OCI-M1 (cell line): ENCODE data around the gene KLRC3.
"Not testable (repeated sequence)": the region's sequence is repeated elsewhere in the genome, so short reads cannot be mapped to it uniquely, and the experiment has no call there.

Experiments used
- DNase-seq: peaks from one replicate; lab custom pipeline; 2025; lab: John Stamatoyannopoulos, UW

Gene KLRC3

GRCh38 chr12:10400829-10401228, 19.6 kb downstream of the KLRC3 start:
- DNase-seq, result peak; percentile 35

GRCh38 chr12:10398168-10398567, 22.2 kb downstream of the KLRC3 start:
- no peak for DNase-seq

DNA sequence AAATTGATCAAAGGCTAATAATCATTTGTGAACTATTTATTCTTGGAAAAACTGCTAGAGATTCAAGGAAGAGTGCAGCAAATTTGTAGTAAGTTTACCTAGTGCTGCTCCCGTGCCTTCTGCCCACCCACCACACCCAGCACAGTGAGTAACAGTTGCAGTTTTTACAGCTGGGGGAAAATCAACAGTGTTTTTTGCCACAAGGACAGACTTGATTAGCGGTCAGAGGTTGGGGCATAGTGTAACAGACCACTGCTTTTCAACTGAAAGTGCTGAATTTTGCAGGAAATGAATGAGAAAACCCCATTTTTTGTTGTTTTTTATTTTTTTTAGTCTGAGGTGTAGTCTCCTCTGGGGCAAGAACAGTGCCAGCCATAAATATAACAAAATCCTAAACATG, 23.1 kb downstream of the KLRC3 start:
- DNase-seq, result no peak

GRCh38 chr12:10396176-10396575, 24.2 kb downstream of the KLRC3 start:
- not testable (repeated sequence) for DNase-seq

DNA sequence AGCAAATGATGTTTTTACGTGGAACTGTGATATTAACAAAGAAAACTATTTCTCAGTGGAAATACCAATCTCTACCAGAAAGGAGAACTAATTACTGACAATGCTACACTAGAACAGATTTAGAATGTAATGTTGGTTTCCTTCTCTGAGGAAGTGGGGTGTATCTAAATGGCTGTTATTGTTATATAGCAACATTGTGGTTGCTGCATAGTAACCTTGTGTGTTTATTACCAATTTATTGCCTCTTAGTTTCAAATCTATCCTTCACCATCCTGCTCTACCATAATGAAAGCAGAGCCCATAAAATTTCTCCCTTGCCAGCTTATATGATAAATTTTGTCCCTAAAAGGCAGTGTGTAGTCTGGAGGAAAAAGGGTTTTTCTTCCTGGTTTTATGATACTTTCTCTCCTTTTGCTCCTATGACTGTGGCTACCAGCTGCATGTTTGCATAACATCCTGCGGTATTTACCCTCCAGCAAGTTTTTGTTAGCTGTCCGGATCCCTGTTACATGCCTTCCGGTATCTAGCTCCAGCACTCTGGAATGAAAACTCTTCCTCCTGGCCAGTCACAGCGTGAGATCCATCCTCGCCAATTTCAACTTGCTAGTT, 24.9 kb downstream of the KLRC3 start:
- no peak for DNase-seq

GRCh38 chr12:10394531-10395152, 25.8 kb downstream of the KLRC3 start:
- DNase-seq, result not testable (repeated sequence)

DNA sequence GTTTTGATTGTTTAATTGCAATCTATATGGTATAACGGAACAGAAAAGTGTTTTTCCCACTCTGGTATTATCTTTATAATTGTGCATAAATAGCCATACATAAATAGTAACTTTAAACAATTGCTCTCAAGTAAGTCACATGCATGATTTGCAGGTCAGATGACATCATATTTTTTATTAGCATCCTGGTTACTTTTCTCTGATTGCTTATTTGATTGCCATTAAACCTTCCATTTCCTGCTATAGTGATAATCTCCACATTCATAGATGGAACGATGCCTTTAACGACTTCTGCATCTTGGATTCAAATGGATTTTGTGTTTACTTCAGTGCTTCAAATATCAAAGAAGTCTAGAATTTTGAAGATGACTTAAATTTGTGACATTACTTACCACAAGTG, 27.1 kb downstream of the KLRC3 start:
- DNase-seq, result no peak

DNA sequence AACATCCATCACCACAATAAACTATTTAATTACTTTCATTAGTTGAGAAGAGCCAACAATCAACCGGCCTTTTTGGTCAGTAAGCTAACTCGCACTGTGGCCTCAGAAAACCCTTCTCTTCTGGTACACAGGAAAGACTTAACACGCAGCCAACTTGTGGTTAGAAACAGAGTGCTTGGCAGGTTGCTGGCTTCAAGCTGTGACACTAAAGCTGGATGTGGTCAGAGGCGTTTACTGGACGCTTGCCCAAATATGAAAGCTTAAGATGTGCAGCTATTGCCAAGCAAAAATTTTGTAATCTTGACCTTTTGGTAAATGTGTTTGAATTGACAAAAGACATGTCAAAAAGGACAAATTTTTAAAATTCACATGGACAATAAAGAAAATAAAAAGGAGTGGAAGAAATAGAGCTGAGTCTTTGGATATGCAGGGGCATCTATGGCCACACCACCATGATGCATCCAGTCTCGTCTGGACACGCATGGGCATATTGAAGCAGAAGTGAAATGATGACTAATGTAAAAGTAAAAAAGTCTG, 27.9 kb downstream of the KLRC3 start:
- DNase-seq, result peak; percentile 94

- DNase-seq, result not testable (repeated sequence)
These were observed 29.4 kb downstream of the KLRC3 start for GRCh38 chr12:10390991-10391390.

GRCh38 chr12:10389904-10390303, 30.5 kb downstream of the KLRC3 start, which contains the start of gene KLRK1:
Gene KLRK1 (minus strand): TSS chr12:10390041. CDS start chr12:10388810, 1,231 bp downstream.
- DNase-seq, result no peak

- no peak for DNase-seq
These were observed 31.6 kb downstream of the KLRC3 start for GRCh38 chr12:10388624-10389413.

DNA sequence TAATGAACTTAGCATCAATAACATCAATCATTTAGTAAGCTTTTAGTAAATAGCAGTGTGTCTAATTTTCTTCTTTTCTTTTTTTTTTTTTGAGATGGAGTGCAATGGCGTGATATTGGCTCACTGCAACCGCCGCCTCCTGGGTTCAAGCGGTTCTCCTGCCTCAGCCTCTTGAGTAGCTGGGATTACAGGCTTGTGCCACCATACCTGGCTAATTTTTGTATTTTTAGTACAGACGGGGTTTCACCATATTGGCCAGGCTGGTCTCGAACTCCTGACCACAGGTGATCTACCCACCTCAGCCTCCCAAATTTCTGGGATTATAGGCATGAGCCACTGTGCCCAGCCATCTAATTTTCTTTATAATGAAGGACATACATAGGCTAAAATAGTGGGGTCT, 32.9 kb downstream of the KLRC3 start:
- not testable (repeated sequence) for DNase-seq

GRCh38 chr12:10386857-10387256, 33.5 kb downstream of the KLRC3 start:
- DNase-seq, result no peak

DNA sequence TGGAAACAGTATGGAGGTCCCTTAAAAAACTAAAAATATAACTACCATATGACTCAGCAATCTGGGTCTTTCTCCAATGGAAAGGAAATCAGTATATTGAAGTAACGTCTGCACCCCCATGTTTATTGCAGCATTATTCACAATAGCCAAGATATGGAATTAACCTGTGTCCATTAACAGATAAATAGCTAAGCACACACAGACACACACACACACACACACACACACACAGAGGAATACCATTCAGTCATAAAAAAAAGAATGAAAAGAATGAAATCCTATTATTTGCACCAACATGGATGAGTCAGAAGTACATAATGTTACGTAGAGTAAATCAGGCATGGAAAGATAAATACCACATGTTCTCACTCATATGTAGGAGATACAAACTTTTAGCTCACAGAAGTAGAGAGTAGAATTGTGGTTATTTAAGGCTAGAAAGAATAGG, 35.2 kb downstream of the KLRC3 start:
- no peak for DNase-seq

DNA sequence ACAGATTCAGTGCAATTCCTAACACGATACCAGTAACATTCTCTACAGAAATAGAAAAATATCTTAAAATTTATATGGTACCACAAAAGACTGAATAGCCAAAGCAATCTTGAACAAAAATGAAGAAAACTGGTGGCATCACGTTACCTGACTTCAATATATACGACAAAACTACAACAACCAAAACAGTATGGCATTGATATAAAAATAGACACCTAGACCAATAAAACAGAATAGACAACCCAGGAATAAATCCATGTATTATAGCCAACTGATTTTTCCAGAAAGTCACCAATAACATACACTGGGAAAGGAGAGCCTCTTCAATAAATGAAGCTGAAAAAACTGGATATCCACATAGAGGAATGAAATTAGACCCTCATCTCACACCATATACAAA, 36.2 kb downstream of the KLRC3 start:
- no peak for DNase-seq

DNA sequence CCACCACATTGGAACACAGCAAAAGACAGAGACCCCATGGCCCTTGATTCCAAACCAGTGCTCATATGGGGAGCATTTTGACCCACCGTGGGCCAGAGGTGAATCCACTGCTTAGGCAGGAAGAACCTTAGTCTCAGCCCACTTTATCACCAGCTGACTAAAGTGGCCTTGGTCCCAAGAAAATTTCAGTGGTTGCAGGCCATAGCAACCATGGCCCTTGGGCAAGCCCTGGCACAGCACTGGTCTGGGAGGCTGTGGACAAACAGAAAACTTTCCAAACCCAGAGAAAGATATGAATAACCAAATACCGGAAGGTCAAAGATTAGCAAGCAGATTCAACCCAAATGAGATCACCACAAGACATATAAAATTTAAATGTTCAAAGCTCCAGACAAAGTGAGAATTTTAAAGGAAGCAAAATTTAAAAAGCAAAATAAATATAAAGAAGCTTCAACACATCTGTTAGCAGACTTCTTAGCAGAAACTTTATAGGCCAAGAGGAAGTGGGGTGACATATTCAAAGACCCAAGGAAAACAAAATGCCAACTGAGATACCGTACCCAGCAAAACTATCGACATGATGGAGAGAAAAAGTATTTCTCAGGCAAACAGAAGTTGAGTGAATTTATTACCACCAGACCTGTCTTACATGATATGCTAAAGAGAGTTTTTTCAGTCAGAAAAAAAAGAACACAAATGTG, 38.3 kb downstream of the KLRC3 start:
- DNase-seq, result no peak

DNA sequence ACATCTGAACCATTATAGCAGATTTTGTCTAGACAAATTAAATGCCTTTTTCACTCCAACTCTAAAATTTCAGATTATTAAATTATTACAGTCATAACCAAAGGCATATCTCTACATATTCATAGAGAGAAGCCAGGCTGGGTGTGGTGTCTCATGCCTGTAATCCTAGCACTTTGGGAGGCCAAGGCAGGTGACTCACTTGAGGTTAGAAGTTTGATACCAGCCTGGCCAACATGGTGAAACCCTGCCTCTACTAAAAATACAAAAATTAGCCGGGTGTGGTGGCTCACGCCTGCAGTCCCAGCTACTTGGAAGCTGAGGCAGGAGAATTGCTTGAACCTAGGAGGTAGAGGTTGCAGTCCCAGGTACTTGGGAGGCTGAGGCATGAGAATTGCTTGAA, 41.7 kb downstream of the KLRC3 start:
- not testable (repeated sequence) for DNase-seq

- DNase-seq, result no peak
These were observed 45.8 kb downstream of the KLRC3 start for GRCh38 chr12:10374624-10375018.

DNA sequence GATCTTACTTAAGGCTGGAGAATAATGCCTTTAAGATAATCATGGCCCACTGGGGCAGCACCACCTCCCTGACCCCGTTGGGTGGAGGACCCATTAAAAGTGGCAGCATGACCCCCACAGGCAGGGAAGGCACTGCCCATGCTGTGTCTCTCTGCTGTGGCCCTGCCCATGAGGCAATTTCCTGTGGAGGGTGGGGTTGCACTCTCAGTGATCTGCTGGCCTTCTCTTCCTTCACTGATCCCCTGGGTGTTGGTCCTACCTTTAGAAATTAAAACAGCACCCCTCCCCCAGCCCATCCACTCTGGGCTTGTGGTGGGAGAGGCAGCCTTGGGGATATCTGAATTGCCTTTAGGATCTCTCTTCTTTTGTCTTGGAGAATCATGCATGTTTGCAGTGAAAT, 47.8 kb downstream of the KLRC3 start:
- no peak for DNase-seq

DNA sequence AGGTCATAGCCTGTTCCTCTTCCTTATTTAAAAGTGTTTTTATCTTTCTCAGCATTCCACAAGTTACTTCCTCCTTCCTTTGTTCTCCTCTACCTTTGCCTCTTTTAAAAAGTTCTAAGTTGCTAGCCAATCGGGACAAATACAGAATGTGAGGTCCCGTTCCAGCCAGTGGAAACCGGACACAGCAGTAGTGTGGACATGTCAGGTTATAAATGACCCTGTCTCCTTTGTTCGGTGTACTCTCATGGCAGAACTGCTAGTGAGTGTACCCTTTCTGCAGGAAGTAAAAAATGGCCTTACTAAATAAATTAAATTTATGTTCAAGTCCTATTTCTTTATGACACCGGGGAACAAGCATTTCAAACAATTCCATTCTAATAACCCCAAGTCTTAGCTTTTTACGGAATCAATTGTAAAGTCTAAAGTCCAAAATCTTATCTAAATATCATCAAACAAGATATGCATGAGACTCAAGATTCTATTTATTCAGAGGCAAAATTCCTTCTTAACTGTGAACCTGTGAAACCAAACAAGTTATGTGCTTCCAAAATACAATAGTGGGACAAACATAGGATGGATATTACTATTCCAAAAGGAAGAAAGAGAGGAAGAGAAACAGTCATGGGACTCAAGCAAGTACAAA, 48.4 kb downstream of the KLRC3 start:
- peak; percentile 35 for DNase-seq

- DNase-seq, result no peak
These were observed 50.6 kb downstream of the KLRC3 start for GRCh38 chr12:10369557-10370415.
